ENCODE measurements around the gene KLF3. TPM values are rescaled to one million over a fixed set of nuclear protein-coding genes. Genes with fewer than 3 reads are reported as not detected.

KLF3 gene
- total and polyA plus RNA-seq, 8 donors: 13.0 to 113 (median 55.0) TPM

GRCh38 chr4:38730830-38731646 lies 67.0 kb downstream of the KLF3 start:
- intact Hi-C loops (cut with DNase I; ENCODE audit: low total_unique reads): loop anchor here (5.0 kb wide), 2 partner anchors 554 to 664 kb away; no protein-coding TSS in a partner anchor
- Histone ChIP-seq H3K4me1 (peaks cover 0 to 23% (median 21%) of the 10 kb centered on the region in 4 donors), H3K27ac (no peak overlapping the region), H3K27me3 (no peaks in the 10 kb centered on the region), H3K36me3 (no peaks in the 10 kb centered on the region), H3K9me3 (no peaks in the 10 kb centered on the region), H3K4me3 (no peak overlapping the region)
- DNase-seq: peak; percentile 88
- WGBS, 5 donors: 28 to 36% (median 34%) methylated on average over 23 of the region's 23 CpGs
- TF ChIP-seq POLR2AphosphoS5 (IDR thresholded peaks at IDR 0.05) (peak in 1 of 3 donors; percentile 43), POLR2A (IDR thresholded peaks at IDR 0.05) (no peak), EP300 (IDR thresholded peaks at IDR 0.05) (no peak), CTCF (IDR thresholded peaks at IDR 0.05) (peak in 6 of 7 experiments; percentile 83 to 98 (median 93))

DNA sequence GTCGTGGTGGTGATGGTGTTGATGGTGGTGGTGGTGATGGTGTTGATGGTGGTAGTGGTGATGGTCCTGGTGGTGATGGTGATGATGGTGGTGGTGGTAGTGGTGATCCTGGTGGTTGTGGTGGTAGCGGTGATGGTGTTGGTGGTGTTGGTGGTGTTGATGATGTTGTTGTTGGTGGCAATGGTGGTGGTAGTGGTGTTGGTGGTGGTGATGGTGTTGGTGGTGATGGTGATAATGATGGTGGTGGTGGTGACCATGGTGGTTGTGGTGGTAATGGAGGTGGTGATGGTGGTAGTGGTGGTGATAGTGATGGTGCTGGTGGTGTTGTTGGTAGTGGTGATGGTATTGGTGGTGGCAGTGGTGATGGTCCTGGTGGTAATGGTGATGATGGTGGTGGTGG lies 69.7 kb downstream of the KLF3 start:
- no peak overlapping the region for H3K27ac ChIP-seq
- TF ChIP-seq EP300 (IDR thresholded peaks at IDR 0.05) (no peak), POLR2AphosphoS5 (IDR thresholded peaks at IDR 0.05) (no peak), CTCF (IDR thresholded peaks at IDR 0.05) (no peak), POLR2A (IDR thresholded peaks at IDR 0.05) (no peak)
- no peak for DNase-seq
- H3K9me3 ChIP-seq: no peaks in the 10 kb centered on the region
- no peaks in the 10 kb centered on the region for H3K36me3 ChIP-seq
- intact Hi-C loops (cut with DNase I; ENCODE audit: low total_unique reads): loop anchor here (5.0 kb wide), 2 partner anchors 556 to 666 kb away; no protein-coding TSS in a partner anchor
- no peak overlapping the region for H3K4me3 ChIP-seq
- peaks cover 0 to 16% (median 15%) of the 10 kb centered on the region in 4 donors for H3K4me1 ChIP-seq
- 83 to 95% (median 93%) methylated on average over 2 of the region's 2 CpGs for WGBS, 5 donors
- H3K27me3 ChIP-seq: no peaks in the 10 kb centered on the region

DNA sequence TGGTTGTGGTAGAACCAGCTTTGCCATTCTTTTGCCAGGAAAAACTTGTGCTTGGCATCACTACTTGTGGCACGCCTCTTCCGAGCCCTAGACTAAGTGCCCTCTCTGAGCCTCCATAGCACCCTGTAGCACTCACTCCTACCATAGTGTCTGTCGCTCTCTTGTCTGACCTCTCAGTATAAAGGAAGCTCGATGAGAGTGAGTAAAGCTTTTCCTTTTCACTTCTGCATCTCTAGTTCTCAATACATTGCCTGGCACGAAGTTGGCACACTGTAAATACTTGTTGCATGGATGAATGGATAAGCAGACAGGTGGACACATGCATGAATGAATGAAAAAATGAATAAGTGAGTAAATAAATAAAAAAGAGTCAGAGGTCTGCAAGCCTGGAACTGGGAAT lies 70.4 kb downstream of the KLF3 start:
- H3K27ac ChIP-seq: no peak overlapping the region
- H3K4me1 ChIP-seq: peaks cover 0 to 10% (median 9%) of the 10 kb centered on the region in 4 donors
- no peaks in the 10 kb centered on the region for H3K9me3 ChIP-seq
- no peaks in the 10 kb centered on the region for H3K36me3 ChIP-seq
- intact Hi-C loops (cut with DNase I; ENCODE audit: low total_unique reads): loop anchor here (5.0 kb wide), 2 partner anchors 557 to 667 kb away; no protein-coding TSS in a partner anchor
- WGBS, 5 donors: 81 to 87% (median 84%) methylated on average over 5 of the region's 5 CpGs
- DNase-seq: no peak
- TF ChIP-seq EP300 (IDR thresholded peaks at IDR 0.05) (no peak), POLR2AphosphoS5 (IDR thresholded peaks at IDR 0.05) (no peak)
- no peak overlapping the region for H3K4me3 ChIP-seq
- H3K27me3 ChIP-seq: no peaks in the 10 kb centered on the region

DNA sequence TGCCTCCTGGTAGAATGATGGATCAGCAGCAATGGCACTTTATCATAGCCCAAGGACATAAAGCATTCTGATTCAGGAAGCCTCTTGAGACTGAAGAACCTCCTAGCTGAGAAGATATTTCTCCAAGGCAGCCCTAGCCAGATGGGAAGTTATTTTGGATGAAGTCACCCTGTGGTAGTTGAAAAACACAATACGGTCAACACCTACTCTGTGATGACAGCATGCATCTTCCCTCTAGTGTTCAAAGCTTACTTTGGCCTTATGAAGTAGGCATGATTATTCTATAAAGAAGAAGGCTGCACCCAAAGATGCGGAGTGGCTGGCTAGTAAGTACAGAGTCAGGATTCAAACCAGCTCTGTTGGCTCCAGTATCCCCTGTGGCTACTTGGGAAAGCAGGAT lies 70.9 kb downstream of the KLF3 start:
- no peak for TF ChIP-seq POLR2AphosphoS5 (IDR thresholded peaks at IDR 0.05)
- DNase-seq: no peak
- no peak overlapping the region for H3K27ac ChIP-seq
- H3K4me1 ChIP-seq: peaks cover 0 to 10% (median 9%) of the 10 kb centered on the region in 4 donors
- H3K36me3 ChIP-seq: no peaks in the 10 kb centered on the region
- H3K4me3 ChIP-seq: no peak overlapping the region
- H3K27me3 ChIP-seq: no peaks in the 10 kb centered on the region
- intact Hi-C loops (cut with DNase I; ENCODE audit: low total_unique reads): loop anchor here (5.0 kb wide), 2 partner anchors 558 to 668 kb away; no protein-coding TSS in a partner anchor
- 89 to 92% (median 91%) methylated on average over 2 of the region's 2 CpGs for WGBS, 5 donors
- H3K9me3 ChIP-seq: no peaks in the 10 kb centered on the region

DNA sequence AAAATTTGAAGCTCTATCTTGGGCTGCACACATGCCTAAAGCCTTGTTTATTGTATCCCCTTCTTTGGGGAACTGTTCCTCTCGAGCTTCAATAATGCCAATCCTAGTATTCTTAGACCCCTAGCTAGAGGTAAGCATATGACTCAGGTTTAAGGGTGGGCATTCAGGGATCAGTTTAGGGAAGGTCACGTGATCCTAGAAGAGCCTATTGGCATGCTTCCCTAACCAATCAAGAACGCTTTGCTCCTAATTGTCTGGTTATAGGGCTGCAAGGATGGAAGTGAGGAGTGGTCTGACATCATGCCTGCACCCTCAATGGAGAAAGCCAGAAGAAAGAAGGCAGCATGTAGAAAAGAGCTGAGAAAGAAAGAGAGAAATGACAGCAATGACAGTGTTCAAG lies 71.9 kb downstream of the KLF3 start:
- H3K27me3 ChIP-seq: no peaks in the 10 kb centered on the region
- no peak overlapping the region for H3K27ac ChIP-seq
- no peaks in the 10 kb centered on the region for H3K36me3 ChIP-seq
- peaks cover 0 to 6% (median 6%) of the 10 kb centered on the region in 4 donors for H3K4me1 ChIP-seq
- no peaks in the 10 kb centered on the region for H3K9me3 ChIP-seq
- DNase-seq: no peak
- intact Hi-C loops (cut with DNase I; ENCODE audit: low total_unique reads): no loop called here
- 79 to 91% (median 87%) methylated on average over 3 of the region's 3 CpGs for WGBS, 5 donors
- no peak overlapping the region for H3K4me3 ChIP-seq
- TF ChIP-seq POLR2A (IDR thresholded peaks at IDR 0.05) (no peak), POLR2AphosphoS5 (IDR thresholded peaks at IDR 0.05) (no peak), EP300 (IDR thresholded peaks at IDR 0.05) (no peak), CTCF (IDR thresholded peaks at IDR 0.05) (no peak)

Data from stomach (tissue), 9 donors.